Subcutaneous abdominal adipose tissue (tissue), 5 donors: Measurements from ENCODE around the gene CRACR2A.

ENCODE experiments used
- H3K27ac ChIP-seq: one replicate; pipeline ENCODE4 v1.7.0; 2013; ENCODE audit warnings: low read depth, mild to moderate bottlenecking, inconsistent platforms, low read length, moderate library complexity
- H3K27me3 ChIP-seq, 5 donors: one replicate each; pipeline ENCODE4 v1.7.0; 2013; ENCODE audit warnings: low read length in 5 of 5, inconsistent platforms in 1 of 5; ENCODE audit not compliant: control insufficient read depth in 5 of 5, insufficient read depth in 4 of 5
- H3K36me3 ChIP-seq, 5 donors: one replicate each; pipeline ENCODE4 v1.7.0; 2013; ENCODE audit warnings: low read length in 5 of 5; ENCODE audit not compliant: control insufficient read depth in 5 of 5, insufficient read depth in 5 of 5
- H3K4me1 ChIP-seq, 5 donors: one replicate each; pipeline ENCODE4 v1.7.0; 2013; ENCODE audit warnings: low read length in 5 of 5, mild to moderate bottlenecking in 3 of 5, moderate library complexity in 1 of 5; ENCODE audit not compliant: control insufficient read depth in 5 of 5, insufficient read depth in 5 of 5
- H3K4me3 ChIP-seq, 5 donors: one replicate each; pipeline ENCODE4 v1.7.0; 2013; ENCODE audit warnings: low read length in 5 of 5, low read depth in 1 of 5
- H3K9ac ChIP-seq, 5 donors: one replicate each; pipeline ENCODE4 v1.7.0; 2013; ENCODE audit warnings: low read length in 5 of 5, mild to moderate bottlenecking in 4 of 5, moderate library complexity in 3 of 5
- H3K9me3 ChIP-seq, 5 donors: one replicate each; pipeline ENCODE4 v1.7.0; 2013; ENCODE audit warnings: low read length in 5 of 5; ENCODE audit not compliant: control insufficient read depth in 5 of 5
- donor health status: healthy.
- donor health status: healthy.
- donor health status: healthy.
- donor health status: healthy.
- donor health status: healthy.

The CRACR2A gene, protein sequence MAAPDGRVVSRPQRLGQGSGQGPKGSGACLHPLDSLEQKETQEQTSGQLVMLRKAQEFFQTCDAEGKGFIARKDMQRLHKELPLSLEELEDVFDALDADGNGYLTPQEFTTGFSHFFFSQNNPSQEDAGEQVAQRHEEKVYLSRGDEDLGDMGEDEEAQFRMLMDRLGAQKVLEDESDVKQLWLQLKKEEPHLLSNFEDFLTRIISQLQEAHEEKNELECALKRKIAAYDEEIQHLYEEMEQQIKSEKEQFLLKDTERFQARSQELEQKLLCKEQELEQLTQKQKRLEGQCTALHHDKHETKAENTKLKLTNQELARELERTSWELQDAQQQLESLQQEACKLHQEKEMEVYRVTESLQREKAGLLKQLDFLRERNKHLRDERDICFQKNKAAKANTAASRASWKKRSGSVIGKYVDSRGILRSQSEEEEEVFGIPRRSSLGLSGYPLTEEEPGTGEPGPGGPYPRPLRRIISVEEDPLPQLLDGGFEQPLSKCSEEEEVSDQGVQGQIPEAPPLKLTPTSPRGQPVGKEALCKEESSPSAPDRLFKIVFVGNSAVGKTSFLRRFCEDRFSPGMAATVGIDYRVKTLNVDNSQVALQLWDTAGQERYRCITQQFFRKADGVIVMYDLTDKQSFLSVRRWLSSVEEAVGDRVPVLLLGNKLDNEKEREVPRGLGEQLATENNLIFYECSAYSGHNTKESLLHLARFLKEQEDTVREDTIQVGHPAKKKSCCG

DNA sequence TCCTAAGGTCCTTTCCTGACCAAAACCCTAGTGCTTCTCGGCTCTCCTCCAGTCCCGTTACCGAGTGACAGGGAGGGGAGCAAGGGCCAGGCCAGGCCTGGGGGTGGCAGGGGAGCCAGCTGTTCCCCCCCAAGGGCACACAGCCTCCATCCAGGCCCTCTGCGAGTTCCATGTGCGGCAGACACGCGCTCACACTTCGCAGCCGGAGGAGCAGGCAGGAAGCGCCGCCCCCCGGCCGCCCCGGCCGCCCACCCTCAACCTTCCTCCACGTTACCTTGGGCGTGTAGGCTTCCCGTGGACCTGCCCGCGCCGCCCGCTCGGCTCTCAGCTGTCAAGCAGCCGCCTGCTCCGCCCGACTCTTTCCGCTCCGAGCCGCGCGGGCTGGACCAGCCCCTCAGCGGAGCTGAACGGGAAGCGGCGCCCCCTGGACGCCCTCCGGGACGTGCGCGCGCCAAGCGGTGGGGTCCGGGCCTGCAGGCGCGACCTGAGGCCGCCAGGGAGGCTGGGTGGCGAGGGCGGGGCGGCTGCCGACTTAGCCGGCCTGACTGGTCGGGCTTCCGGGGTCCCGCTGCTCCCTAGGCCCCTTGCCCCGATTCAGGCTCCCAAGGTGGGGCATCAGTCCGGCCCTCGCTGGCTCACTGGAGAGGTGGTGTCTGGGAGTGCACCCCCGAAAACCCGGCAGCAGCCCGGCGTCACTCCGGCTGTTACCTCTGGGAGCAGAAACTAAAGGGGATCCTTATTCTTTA is at the start of gene CRACR2A:
Gene CRACR2A, minus strand, starts transcription at position 369 of the 746 bp plus-strand sequence. CDS start 56,110 bp downstream, outside the sequence.
- no peaks in the 10 kb centered on the region for H3K9me3 ChIP-seq
- peak within 1 kb of the TSS; percentile 61 to 72 (median 67) for H3K4me3 ChIP-seq
- H3K9ac ChIP-seq = peak within 1 kb of the TSS; percentile 1 to 71 (median 57)
- peaks cover 0 to 28% (median 20%) of the 10 kb centered on the region in 5 donors for H3K4me1 ChIP-seq
- no peaks in the 10 kb centered on the region for H3K36me3 ChIP-seq
- H3K27ac ChIP-seq = peak within 1 kb of the TSS; percentile 66
- peaks cover 0 to 15% (median 5%) of the 10 kb centered on the region in 5 donors for H3K27me3 ChIP-seq

DNA sequence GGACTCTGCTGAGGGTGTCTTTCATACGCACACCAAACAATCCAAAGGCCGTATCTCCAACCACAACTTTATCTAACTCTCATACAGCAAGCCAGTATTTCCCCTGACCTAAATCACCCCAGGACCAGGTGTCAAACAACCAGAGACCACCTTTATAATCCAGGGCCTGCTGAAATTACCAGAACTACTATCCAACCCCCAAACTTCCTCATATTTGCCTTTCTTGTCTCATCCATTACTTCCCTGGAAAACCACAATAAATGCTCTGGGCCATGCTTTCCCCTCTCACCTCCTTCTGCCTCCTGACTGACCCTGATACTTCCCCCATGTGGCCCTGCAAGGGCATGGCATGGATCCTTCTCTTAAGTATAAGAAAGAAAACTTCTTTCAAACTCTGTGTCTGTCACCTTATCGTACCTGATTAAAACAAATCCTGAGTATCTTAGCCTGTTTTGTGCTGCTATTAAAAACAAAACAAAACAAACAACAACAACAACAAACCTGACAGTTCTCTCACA is 44.7 kb upstream of the CRACR2A start:
- Histone ChIP-seq H3K4me3 (no peak overlapping the region), H3K36me3 (peaks cover 0 to 8% (median 0%) of the 10 kb centered on the region in 5 donors)

DNA sequence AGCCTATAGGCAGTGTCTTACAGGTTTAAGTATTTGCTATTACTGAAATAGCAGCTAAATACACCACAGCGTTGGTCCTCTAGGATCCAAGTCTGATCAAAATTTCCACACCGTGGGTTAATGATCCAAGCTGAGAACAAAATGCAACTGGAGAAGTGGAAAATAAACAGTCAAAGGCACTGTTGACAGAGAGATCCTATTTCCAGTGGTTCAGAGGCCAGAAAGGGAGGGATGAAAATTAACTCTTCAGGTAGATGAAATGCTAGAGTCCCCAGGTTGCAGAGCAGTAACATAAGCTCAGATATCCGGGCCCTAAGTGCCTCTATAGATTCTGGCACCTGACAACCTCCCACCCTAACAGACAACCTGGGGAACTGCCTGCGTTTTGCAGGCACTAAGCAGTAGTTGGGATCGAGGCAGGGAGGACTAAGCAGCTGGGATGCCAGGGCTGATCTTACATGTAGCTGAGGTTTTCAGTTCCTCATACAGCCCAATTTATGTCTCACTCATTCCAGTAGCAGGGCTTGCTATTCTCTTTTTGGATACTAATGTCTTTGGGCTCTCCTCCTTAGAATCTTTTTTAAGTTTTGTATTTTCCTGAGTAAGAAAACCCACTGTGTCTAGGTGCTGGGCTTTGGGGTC is 42.7 kb upstream of the CRACR2A start:
- Histone ChIP-seq H3K9me3 (no peaks in the 10 kb centered on the region), H3K27me3 (no peaks in the 10 kb centered on the region), H3K9ac (no peak overlapping the region), H3K4me1 (no peaks in the 10 kb centered on the region), H3K27ac (no peak overlapping the region), H3K36me3 (peaks cover 0 to 8% (median 0%) of the 10 kb centered on the region in 5 donors), H3K4me3 (no peak overlapping the region)

More for the DNA sequence above, 44.7 kb upstream of the CRACR2A start:
- Histone ChIP-seq H3K27me3 (no peaks in the 10 kb centered on the region), H3K4me1 (no peaks in the 10 kb centered on the region), H3K9ac (no peak overlapping the region), H3K9me3 (no peaks in the 10 kb centered on the region), H3K27ac (no peak overlapping the region)

DNA sequence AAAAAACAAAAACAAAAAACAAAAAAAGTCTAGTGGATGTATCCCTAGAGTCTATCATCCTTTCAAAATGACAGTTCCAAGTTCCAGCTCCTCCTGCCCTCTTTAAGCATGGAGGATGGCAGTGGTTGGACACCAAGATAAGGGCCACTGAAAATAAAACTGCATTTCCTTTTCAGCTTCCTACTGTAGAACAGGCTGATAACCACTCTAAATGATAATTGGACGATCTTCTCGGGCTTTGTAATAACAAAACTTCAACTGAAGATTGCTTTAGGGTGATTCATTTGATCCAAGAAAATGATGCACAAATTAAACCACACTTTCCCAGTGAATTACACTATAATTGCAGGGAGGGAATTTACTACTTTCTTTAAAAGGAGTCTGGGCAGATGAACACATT is 42.2 kb upstream of the CRACR2A start:
- no peak overlapping the region for H3K27ac ChIP-seq

DNA sequence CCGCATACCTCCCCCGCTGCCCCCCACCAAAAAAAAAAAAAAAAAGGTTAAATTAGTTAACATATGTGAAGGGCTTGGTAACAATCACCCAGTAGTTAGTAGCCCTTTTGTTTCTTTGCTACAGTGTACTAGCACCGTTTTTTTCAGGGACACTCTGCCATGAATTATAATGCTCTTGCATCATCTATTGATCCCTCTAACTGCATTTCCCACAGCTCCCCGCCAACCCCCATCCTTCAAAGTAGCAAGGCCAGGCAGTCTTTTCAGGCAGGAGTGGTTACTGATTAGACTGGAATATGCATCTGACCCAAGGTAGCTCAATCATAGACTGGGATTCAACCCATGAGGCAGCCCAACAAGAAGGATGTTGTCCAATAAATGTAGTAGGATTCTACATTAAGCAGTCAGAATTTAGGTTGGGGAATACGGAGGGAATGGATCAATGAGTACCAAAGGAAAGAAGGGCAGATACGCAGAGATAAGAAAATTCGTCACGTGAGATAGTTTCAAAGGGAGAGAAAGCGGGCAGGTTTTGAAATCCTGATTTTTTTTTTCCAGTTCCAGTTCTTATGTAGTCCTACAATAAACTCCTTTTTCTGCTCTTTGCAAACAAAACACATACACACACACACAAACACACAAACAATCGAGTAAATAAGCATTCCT is 39.8 kb upstream of the CRACR2A start:
- Histone ChIP-seq H3K4me3 (no peak overlapping the region), H3K27ac (no peak overlapping the region), H3K36me3 (peaks cover 0 to 4% (median 0%) of the 10 kb centered on the region in 5 donors), H3K9me3 (peaks cover 0 to 3% (median 0%) of the 10 kb centered on the region in 5 donors), H3K4me1 (no peaks in the 10 kb centered on the region), H3K27me3 (no peaks in the 10 kb centered on the region), H3K9ac (no peak overlapping the region)

More for the DNA sequence above, 42.2 kb upstream of the CRACR2A start:
- H3K4me3 ChIP-seq = no peak overlapping the region
- no peaks in the 10 kb centered on the region for H3K27me3 ChIP-seq
- H3K4me1 ChIP-seq = no peaks in the 10 kb centered on the region
- H3K36me3 ChIP-seq = peaks cover 0 to 8% (median 0%) of the 10 kb centered on the region in 5 donors
- H3K9ac ChIP-seq = no peak overlapping the region
- no peaks in the 10 kb centered on the region for H3K9me3 ChIP-seq

DNA sequence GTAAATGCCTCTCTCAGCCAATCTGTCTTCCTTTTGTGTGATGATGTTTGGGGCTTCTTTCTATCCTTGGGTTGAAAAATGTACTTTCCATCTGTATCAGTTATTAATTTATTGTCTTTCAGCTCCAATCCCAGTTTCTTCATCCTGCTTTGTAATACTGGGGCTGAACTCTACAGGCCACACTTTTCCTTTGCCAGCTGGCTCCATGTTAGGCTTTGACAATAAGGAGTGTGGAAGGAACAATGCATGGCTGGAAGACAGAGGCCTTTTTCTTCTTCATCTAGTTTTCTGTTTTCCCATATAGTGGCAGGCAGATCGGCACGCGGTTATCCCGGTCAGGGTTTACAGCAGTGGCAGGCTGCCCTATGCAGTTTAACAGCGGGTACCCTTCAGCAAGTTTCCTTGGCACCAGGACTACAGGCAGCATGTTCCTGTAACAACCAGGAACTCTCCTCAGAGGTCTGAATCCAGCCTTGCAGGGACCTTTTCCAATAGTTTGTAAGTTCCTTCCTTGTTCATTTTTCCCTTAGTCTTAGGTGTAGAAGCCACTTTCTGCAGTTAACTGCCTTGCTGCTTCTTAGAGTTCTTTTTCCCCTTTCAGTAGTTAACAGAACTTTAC is 38.5 kb upstream of the CRACR2A start:
- Histone ChIP-seq H3K36me3 (peaks cover 0 to 4% (median 0%) of the 10 kb centered on the region in 5 donors), H3K9me3 (peaks cover 0 to 3% (median 0%) of the 10 kb centered on the region in 5 donors), H3K4me3 (no peak overlapping the region), H3K4me1 (no peaks in the 10 kb centered on the region), H3K27ac (no peak overlapping the region), H3K9ac (no peak overlapping the region), H3K27me3 (no peaks in the 10 kb centered on the region)

DNA sequence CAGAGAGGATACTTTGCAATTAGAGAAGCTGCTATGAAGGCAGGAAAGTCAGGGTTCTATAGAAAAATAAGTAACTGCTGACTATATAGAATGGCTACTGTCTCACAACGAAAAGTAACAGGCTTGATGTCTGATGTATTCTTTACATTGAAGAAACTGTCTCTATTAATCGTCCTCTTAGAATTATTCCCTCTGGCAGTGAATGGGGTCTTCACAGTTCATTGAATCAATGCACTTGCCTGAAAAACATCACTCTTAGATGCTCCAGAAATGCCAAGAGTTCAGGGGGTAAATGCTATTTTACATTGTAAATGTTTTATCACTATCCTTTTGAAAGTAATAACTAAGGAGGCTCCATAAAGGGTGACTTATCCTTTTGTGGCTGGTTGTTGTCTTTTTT is 37.7 kb upstream of the CRACR2A start:
- Histone ChIP-seq H3K4me3 (no peak overlapping the region), H3K27ac (no peak overlapping the region), H3K9ac (no peak overlapping the region), H3K4me1 (no peaks in the 10 kb centered on the region), H3K27me3 (no peaks in the 10 kb centered on the region), H3K36me3 (peaks cover 0 to 4% (median 0%) of the 10 kb centered on the region in 5 donors), H3K9me3 (peaks cover 0 to 3% (median 0%) of the 10 kb centered on the region in 5 donors)

DNA sequence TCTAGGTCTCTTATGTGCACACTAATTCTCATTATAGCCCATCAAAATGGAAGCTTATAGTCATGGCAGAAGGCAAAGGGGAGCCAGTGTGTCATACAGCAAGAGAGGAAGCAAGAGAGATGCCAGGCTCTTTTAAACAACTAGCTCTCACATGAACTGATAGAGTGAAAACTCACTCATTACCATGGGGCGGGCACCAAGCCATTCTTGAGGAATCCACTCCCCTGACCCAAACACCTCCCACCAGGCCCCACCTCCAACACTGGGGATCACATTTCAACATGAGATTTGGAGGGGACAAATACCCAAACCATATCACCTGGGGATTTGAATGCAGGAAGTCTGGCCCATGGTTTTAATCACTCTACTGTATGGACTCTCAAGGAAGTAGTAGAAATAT is 36.9 kb upstream of the CRACR2A start:
- peaks cover 0 to 3% (median 0%) of the 10 kb centered on the region in 5 donors for H3K9me3 ChIP-seq
- no peak overlapping the region for H3K9ac ChIP-seq
- no peak overlapping the region for H3K4me3 ChIP-seq
- H3K36me3 ChIP-seq = peaks cover 0 to 4% (median 0%) of the 10 kb centered on the region in 5 donors
- H3K27me3 ChIP-seq = no peaks in the 10 kb centered on the region
- H3K4me1 ChIP-seq = no peaks in the 10 kb centered on the region
- H3K27ac ChIP-seq = no peak overlapping the region
